Ishikawa (cell line): ENCODE measurements around the gene ARVCF.

Experiments used
- CEBPB ChIP-seq: IDR thresholded peaks from 2 replicates; pipeline ENCODE4 v1.6.1; 2012
- CREB1 ChIP-seq: IDR thresholded peaks from 2 replicates; pipeline ENCODE4 v1.6.1; 2012; ENCODE audit warnings: low read depth
- EP300 ChIP-seq: IDR thresholded peaks from 2 replicates; pipeline ENCODE4 v1.6.1; 2012; ENCODE audit warnings: borderline replicate concordance
- RAD21 ChIP-seq: IDR thresholded peaks from 2 replicates; pipeline ENCODE4 v1.6.1; 2012; ENCODE audit warnings: low read depth
- TAF1 ChIP-seq: IDR thresholded peaks from 2 replicates; pipeline ENCODE4 v1.6.1; 2012; ENCODE audit warnings: low read depth, mild to moderate bottlenecking
- YY1 ChIP-seq: IDR thresholded peaks from 2 replicates; pipeline ENCODE4 v1.6.1; 2012; ENCODE audit warnings: low read depth
- ZBTB7A ChIP-seq: IDR thresholded peaks from 2 replicates; pipeline ENCODE4 v1.6.1; 2012; ENCODE audit warnings: low read depth
- TF ChIP-seq, protein P1 (sequence below): IDR thresholded peaks from 2 replicates; pipeline ENCODE4 v1.6.1; 2012; ENCODE audit warnings: low read depth, mild to moderate bottlenecking
- TF ChIP-seq, protein P2 (sequence below): IDR thresholded peaks from 2 replicates; pipeline ENCODE4 v1.6.1; 2012

DNA sequence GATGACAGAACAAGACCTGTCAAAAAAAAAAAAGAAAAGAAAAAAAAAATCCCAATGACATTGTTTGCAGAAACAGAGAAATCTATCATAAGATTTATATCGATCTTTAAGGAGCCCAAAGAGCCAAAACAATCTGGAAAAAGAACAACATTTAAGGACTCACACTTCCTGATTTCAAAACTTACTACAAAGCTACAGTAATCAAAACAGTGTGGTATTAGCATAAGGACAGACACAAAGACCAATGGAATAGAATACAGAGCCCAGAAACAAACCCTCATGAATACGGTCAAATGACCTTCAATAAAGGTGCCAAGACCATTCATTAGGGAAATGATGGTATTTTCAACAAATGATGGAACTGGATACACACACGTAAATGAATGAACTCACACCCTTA is 12.2 kb downstream of the ARVCF start:
- TF ChIP-seq YY1: no peak
- TF ChIP-seq, protein P1, sequence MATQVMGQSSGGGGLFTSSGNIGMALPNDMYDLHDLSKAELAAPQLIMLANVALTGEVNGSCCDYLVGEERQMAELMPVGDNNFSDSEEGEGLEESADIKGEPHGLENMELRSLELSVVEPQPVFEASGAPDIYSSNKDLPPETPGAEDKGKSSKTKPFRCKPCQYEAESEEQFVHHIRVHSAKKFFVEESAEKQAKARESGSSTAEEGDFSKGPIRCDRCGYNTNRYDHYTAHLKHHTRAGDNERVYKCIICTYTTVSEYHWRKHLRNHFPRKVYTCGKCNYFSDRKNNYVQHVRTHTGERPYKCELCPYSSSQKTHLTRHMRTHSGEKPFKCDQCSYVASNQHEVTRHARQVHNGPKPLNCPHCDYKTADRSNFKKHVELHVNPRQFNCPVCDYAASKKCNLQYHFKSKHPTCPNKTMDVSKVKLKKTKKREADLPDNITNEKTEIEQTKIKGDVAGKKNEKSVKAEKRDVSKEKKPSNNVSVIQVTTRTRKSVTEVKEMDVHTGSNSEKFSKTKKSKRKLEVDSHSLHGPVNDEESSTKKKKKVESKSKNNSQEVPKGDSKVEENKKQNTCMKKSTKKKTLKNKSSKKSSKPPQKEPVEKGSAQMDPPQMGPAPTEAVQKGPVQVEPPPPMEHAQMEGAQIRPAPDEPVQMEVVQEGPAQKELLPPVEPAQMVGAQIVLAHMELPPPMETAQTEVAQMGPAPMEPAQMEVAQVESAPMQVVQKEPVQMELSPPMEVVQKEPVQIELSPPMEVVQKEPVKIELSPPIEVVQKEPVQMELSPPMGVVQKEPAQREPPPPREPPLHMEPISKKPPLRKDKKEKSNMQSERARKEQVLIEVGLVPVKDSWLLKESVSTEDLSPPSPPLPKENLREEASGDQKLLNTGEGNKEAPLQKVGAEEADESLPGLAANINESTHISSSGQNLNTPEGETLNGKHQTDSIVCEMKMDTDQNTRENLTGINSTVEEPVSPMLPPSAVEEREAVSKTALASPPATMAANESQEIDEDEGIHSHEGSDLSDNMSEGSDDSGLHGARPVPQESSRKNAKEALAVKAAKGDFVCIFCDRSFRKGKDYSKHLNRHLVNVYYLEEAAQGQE: no peak
- TF ChIP-seq RAD21: no peak
- no peak for TF ChIP-seq EP300
- TF ChIP-seq CREB1: no peak
- no peak for TF ChIP-seq ZBTB7A
- TF ChIP-seq CEBPB: no peak
- TF ChIP-seq TAF1: no peak
- TF ChIP-seq, protein P2, sequence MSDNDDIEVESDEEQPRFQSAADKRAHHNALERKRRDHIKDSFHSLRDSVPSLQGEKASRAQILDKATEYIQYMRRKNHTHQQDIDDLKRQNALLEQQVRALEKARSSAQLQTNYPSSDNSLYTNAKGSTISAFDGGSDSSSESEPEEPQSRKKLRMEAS: no peak
